Right lung (tissue), 5 donors: ENCODE data around the gene DCST1. TPM values are rescaled to one million over a fixed set of nuclear protein-coding genes. Genes with fewer than 3 reads are reported as not detected.
A peak's percentile ranks its signal among the peaks of the same experiment; 100 is the strongest.

Source experiments
- DNase-seq, 2 donors: peaks; one replicate each; pipeline ENCODE4 v3.0.0-alpha.2; 2013
- polyA plus RNA-seq, 5 donors: library from polyadenylated mRNA; unstranded; fragments of 120-200 nt; gene quantifications; one replicate each; pipeline versions ENCODE4 v1.2.1 to v1.2.3, GENCODE V29; 2013; ENCODE audit warnings: inconsistent platforms in 1 of 5, low replicate concordance in 1 of 5; ENCODE audit not compliant: insufficient read length in 5 of 5, insufficient read depth in 1 of 5

The DCST1 gene
- polyA plus RNA-seq, 5 donors = 0.34 to 0.69 (median 0.53) TPM

- no peak for DNase-seq
These were observed 52.6 kb downstream of the DCST1 start for GRCh38 chr1:155086128-155086741.

GRCh38 chr1:155086856-155087535, 53.4 kb downstream of the DCST1 start:
- no peak for DNase-seq

- DNase-seq = peak in 1 of 2 donors; percentile 73
These were observed 57.7 kb downstream of the DCST1 start for GRCh38 chr1:155091071-155092051.

GRCh38 chr1:155092131-155092530, 58.5 kb downstream of the DCST1 start:
- DNase-seq = no peak

- no peak for DNase-seq
These were observed 59.0 kb downstream of the DCST1 start for GRCh38 chr1:155092641-155093040.

- no peak for DNase-seq
These were observed 60.4 kb downstream of the DCST1 start for GRCh38 chr1:155093911-155094621.

GRCh38 chr1:155094622-155094948, 61.0 kb downstream of the DCST1 start:
- DNase-seq = no peak

- no peak for DNase-seq
These were observed 65.7 kb downstream of the DCST1 start for GRCh38 chr1:155099331-155099730.

Other genes starting within 250 kb of the DCST1 start
- gene KCNN3, start 163.5 kb upstream of the DCST1 start, polyA plus RNA-seq = 1 to 10 TPM; 1.8 to 3.2 (median 2.3) TPM
- 10 to 100 TPM; 26.2 to 39.4 (median 29.5) TPM for gene PMVK, start 97.1 kb upstream of the DCST1 start, polyA plus RNA-seq
- 10 to 100 TPM; 62.9 to 88.3 (median 77.0) TPM for gene PBXIP1, start 77.7 kb upstream of the DCST1 start, polyA plus RNA-seq
- 10 to 100 TPM; 32.9 to 42.8 (median 40.9) TPM for gene PYGO2, start 72.0 kb upstream of the DCST1 start, polyA plus RNA-seq
- 100 to 1,000 TPM; 121 to 136 (median 123) TPM for gene SHC1, start 63.1 kb upstream of the DCST1 start, polyA plus RNA-seq
- 100 to 1,000 TPM in 3 of 5 donors, 10 to 100 TPM in 2; 85.1 to 149 (median 115) TPM for gene CKS1B, start 59.1 kb upstream of the DCST1 start, polyA plus RNA-seq
- gene FLAD1, start 50.5 kb upstream of the DCST1 start, polyA plus RNA-seq = 10 to 100 TPM; 27.1 to 33.6 (median 28.1) TPM
- 1 to 10 TPM in 1 of 5 donors, under 1 TPM in 4; 0.46 to 1.2 (median 0.66) TPM for gene LENEP, start 40.2 kb upstream of the DCST1 start, polyA plus RNA-seq
- gene ZBTB7B, start 31.0 kb upstream of the DCST1 start, polyA plus RNA-seq = 10 to 100 TPM; 10.7 to 26.3 (median 18.8) TPM
- gene DCST2, start within 50 bp of the DCST1 start, polyA plus RNA-seq = 1 to 10 TPM; 1.6 to 2.7 (median 2.4) TPM
- 100 to 1,000 TPM in 1 of 5 donors, 10 to 100 TPM in 4; 50.0 to 103 (median 64.8) TPM for gene ADAM15, start 17.5 kb downstream of the DCST1 start, polyA plus RNA-seq
- gene EFNA4, start 29.9 kb downstream of the DCST1 start, polyA plus RNA-seq = 10 to 100 TPM; 16.0 to 25.3 (median 23.3) TPM
- gene EFNA3, start 45.0 kb downstream of the DCST1 start, polyA plus RNA-seq = 1 to 10 TPM; 2.9 to 5.6 (median 4.3) TPM
- 100 to 1,000 TPM in 2 of 5 donors, 10 to 100 TPM in 3; 94.5 to 116 (median 96.8) TPM for gene EFNA1, start 94.1 kb downstream of the DCST1 start, polyA plus RNA-seq
- gene SLC50A1, start 102.0 kb downstream of the DCST1 start, polyA plus RNA-seq = 10 to 100 TPM; 32.7 to 41.6 (median 37.3) TPM
- gene DPM3, start 106.7 kb downstream of the DCST1 start, polyA plus RNA-seq = 10 to 100 TPM; 19.1 to 37.1 (median 26.6) TPM
- 100 to 1,000 TPM; 103 to 120 (median 117) TPM for gene KRTCAP2, start 139.5 kb downstream of the DCST1 start, polyA plus RNA-seq
- 1 to 10 TPM; 2.9 to 5.6 (median 4.3) TPM for gene TRIM46, start 140.0 kb downstream of the DCST1 start, polyA plus RNA-seq
- gene THBS3, start 174.1 kb downstream of the DCST1 start, polyA plus RNA-seq = 10 to 100 TPM; 37.5 to 47.0 (median 42.8) TPM
- gene MTX1, start 174.9 kb downstream of the DCST1 start, polyA plus RNA-seq = 10 to 100 TPM; 27.8 to 38.3 (median 32.0) TPM
- 10 to 100 TPM; 14.9 to 27.0 (median 21.7) TPM for gene ENTREP3, start 221.7 kb downstream of the DCST1 start, polyA plus RNA-seq
- gene SCAMP3, start 228.5 kb downstream of the DCST1 start, polyA plus RNA-seq = 10 to 100 TPM; 42.8 to 65.5 (median 56.5) TPM
- 10 to 100 TPM; 73.3 to 82.3 (median 80.1) TPM for gene CLK2, start 239.7 kb downstream of the DCST1 start, polyA plus RNA-seq
- gene HCN3, start 243.6 kb downstream of the DCST1 start, polyA plus RNA-seq = 1 to 10 TPM; 8.2 to 10.0 (median 9.4) TPM